NCI-H187 (cell line): ENCODE measurements around the gene KRTAP10-1.

Experiments used
- DNase-seq, 2 experiments: peaks; one replicate each; lab custom pipeline; 2025; lab: John Stamatoyannopoulos, UW

Gene KRTAP10-1

GRCh38 chr21:44527983-44528633 is 11.9 kb downstream of the KRTAP10-1 start:
- no peak for DNase-seq

- no peak for DNase-seq
Observed at GRCh38 chr21:44527156-44527982, 12.6 kb downstream of the KRTAP10-1 start.

- no peak for DNase-seq
Observed at GRCh38 chr21:44526096-44526997, 13.6 kb downstream of the KRTAP10-1 start.

- no peak for DNase-seq
Observed at GRCh38 chr21:44525391-44526095, 14.5 kb downstream of the KRTAP10-1 start.

- DNase-seq = no peak
Observed at GRCh38 chr21:44524414-44525371, 15.3 kb downstream of the KRTAP10-1 start.

- no peak for DNase-seq
Observed at GRCh38 chr21:44523567-44524413, 16.2 kb downstream of the KRTAP10-1 start.

GRCh38 chr21:44522753-44523204 is 17.2 kb downstream of the KRTAP10-1 start:
- DNase-seq = no peak

GRCh38 chr21:44521928-44522752 is 17.9 kb downstream of the KRTAP10-1 start:
- DNase-seq = no peak

GRCh38 chr21:44521301-44521927 is 18.6 kb downstream of the KRTAP10-1 start:
- DNase-seq = no peak

GRCh38 chr21:44520326-44521300 is 19.4 kb downstream of the KRTAP10-1 start:
- no peak for DNase-seq

- no peak for DNase-seq
Observed at GRCh38 chr21:44519346-44520325, 20.4 kb downstream of the KRTAP10-1 start.

- DNase-seq = no peak
Observed at GRCh38 chr21:44518686-44519085, 21.3 kb downstream of the KRTAP10-1 start.

- DNase-seq = no peak
Observed at GRCh38 chr21:44517175-44517899, 22.7 kb downstream of the KRTAP10-1 start.

- DNase-seq = no peak
Observed at GRCh38 chr21:44516828-44517174, 23.2 kb downstream of the KRTAP10-1 start.

- no peak for DNase-seq
Observed at GRCh38 chr21:44516342-44516741, 23.7 kb downstream of the KRTAP10-1 start.
